Body of pancreas (tissue), 4 donors: ENCODE results near the gene F2. TPM values are rescaled to one million over a fixed set of nuclear protein-coding genes. Genes with fewer than 3 reads are reported as not detected.
"Not testable (repeated sequence)": the region's sequence is repeated elsewhere in the genome, so short reads cannot be mapped to it uniquely, and the experiment has no call there.

Experiments
- ATAC-seq: fragments of 150-250 bp; one replicate; pipeline ENCODE4 v1.9.1; 2016
- DNase-seq, 4 donors: peaks; one replicate each; pipeline ENCODE4 v3.0.0-alpha.2; 2019
- H3K27ac ChIP-seq, 4 donors: fragments of 200-600 bp; sonication (generic); 1 replicate in 3 of 4; 2 replicates in 1 of 4; pipeline versions ENCODE4 v1.5.1 to v1.6.1; 2016 to 2019; ENCODE audit warnings: mild to moderate bottlenecking in 1 of 4, mixed read lengths in 1 of 4, moderate library complexity in 1 of 4
- H3K27me3 ChIP-seq, 2 donors: fragments of 200-600 bp; sonication (generic); one replicate each; pipeline ENCODE4 v1.6.0; 2016; ENCODE audit warnings: mild to moderate bottlenecking in 1 of 2
- H3K36me3 ChIP-seq, 2 donors: fragments of 200-600 bp; sonication (generic); replicated peaks in 1 of 2; 2 replicates each; pipeline ENCODE4 v1.5.1; 2016; ENCODE audit warnings: low read depth in 2 of 2; ENCODE audit not compliant: insufficient read depth in 1 of 2
- H3K4me1 ChIP-seq: fragments of 200-600 bp; sonication (generic); one replicate; pipeline ENCODE4 v1.6.0; 2016
- H3K4me3 ChIP-seq, 2 donors: fragments of 200-600 bp; sonication (generic); 1 replicate in 1 of 2; 2 replicates in 1 of 2; pipeline ENCODE4 v1.5.1; 2016 to 2019
- H3K9me3 ChIP-seq, 3 donors: fragments of 200-600 bp; sonication (generic); 1 replicate in 2 of 3; 2 replicates in 1 of 3; pipeline ENCODE4 v1.5.1; 2016
- POLR2A ChIP-seq, 3 donors: fragments of 450-650 bp; IDR thresholded peaks; one replicate each; pipeline ENCODE4 v1.6.1; 2016; ENCODE audit warnings: antibody characterized with exemption in 3 of 3, mild to moderate bottlenecking in 2 of 3
- WGBS, 2 donors: methylation state at CpG; one replicate each; pipeline ENCODE4 v1.1.5; 2017; 5-methylcytosine and 5-hydroxymethylcytosine counted together
- intact Hi-C: fragments of 100-400 bp; cut with DNase I; formaldehyde crosslinking; loops from one replicate; pipeline ENCODE4 v1.15.1; 2023
- total RNA-seq, 2 donors: library from RNA; depleted of rRNA; stranded (reverse); fragments of >200 nt; gene quantifications; one replicate each; pipeline ENCODE4 v1.1.0, GENCODE V29; 2016
- TF ChIP-seq, protein P1 (sequence below), 7 experiments: fragments of 450-650 bp in 4 of 7; fragments of 200-600 bp in 3 of 7; sonication (generic) in 3 of 7; IDR thresholded peaks; one replicate each; pipeline ENCODE4 v1.5.1; 2016 to 2019; ENCODE audit warnings: antibody characterized with exemption in 7 of 7

Gene F2
- total RNA-seq, 2 donors from 2014 or later: not detected

DNA sequence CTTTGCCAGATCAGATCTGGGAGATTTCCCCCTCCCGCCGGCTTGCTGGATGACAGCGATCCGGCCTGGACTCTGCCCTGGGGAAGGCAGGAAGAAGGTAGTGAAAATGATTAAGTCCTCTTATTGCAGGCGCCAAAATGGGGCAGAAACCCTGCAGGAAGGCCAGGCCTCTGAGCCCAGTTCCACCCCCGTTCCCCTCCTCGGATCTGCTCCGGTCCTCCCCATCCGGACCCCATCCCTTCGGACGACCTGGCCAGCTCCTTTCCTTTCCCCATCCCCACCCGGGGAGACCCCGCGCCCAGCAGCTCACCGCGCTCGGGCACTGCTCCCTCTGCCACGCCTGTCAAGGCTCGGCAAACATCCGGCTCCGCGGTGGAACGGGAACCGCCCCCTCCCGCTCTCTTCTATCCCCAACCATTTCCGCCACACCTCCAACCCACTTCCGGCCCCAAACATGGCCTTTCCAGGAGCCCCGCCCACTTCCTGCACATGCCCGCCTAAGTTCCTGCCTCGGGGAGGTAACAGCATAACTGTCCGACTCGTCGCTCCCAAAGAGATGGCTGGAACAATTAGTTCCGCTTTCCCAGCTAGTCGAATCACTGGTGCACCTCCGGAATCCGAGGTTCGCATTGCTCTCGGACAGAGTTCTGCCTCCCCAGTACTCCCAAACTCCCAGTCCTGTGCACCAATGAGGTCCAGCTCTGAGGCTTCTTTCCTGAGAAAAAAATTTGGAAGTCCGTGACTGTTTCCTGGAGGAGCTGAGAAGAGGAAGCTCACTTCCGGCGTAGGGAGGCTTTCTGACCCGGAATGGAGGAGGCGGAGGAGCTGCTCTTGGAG lies 18.6 kb upstream of the F2 start, which contains the start of the genes ARHGAP1 and ZNF408:
Gene ARHGAP1 (minus strand): TSS at position 379 of the 837 bp plus-strand sequence. CDS start 4,512 bp downstream, outside the sequence.
Gene ZNF408 (plus strand): TSS at position 791 of the 837 bp plus-strand sequence. CDS start 17 bp downstream, at position 808.
- peak within 1 kb of the TSS; percentile 90 to 99 for H3K4me3 ChIP-seq
- intact Hi-C loops: no loop called here
- H3K4me1 ChIP-seq: peaks cover 40% of the 10 kb centered on the region
- H3K9me3 ChIP-seq: no peaks in the 10 kb centered on the region
- H3K27me3 ChIP-seq: no peaks in the 10 kb centered on the region
- WGBS, 2 donors: 0 to 1% methylated on average over 39 to 43 of the region's 44 CpGs
- H3K36me3 ChIP-seq: peaks cover 7 to 20% of the 10 kb centered on the region in 2 donors
- peak; percentile 99 for ATAC-seq
- TF ChIP-seq, protein P1, sequence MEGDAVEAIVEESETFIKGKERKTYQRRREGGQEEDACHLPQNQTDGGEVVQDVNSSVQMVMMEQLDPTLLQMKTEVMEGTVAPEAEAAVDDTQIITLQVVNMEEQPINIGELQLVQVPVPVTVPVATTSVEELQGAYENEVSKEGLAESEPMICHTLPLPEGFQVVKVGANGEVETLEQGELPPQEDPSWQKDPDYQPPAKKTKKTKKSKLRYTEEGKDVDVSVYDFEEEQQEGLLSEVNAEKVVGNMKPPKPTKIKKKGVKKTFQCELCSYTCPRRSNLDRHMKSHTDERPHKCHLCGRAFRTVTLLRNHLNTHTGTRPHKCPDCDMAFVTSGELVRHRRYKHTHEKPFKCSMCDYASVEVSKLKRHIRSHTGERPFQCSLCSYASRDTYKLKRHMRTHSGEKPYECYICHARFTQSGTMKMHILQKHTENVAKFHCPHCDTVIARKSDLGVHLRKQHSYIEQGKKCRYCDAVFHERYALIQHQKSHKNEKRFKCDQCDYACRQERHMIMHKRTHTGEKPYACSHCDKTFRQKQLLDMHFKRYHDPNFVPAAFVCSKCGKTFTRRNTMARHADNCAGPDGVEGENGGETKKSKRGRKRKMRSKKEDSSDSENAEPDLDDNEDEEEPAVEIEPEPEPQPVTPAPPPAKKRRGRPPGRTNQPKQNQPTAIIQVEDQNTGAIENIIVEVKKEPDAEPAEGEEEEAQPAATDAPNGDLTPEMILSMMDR (IDR thresholded peaks at IDR 0.05): peak in 2 of 7 experiments; percentile 2 to 7
- TF ChIP-seq POLR2A (IDR thresholded peaks at IDR 0.05): peak; percentile 71 to 93 (median 88)
- peak; percentile 99 for DNase-seq
- H3K27ac ChIP-seq: peak within 1 kb of the TSS; percentile 74 to 94 (median 92)

- TF ChIP-seq, protein P1 (IDR thresholded peaks at IDR 0.05): no peak
- no peak for TF ChIP-seq POLR2A (IDR thresholded peaks at IDR 0.05)
- no peaks in the 10 kb centered on the region for H3K9me3 ChIP-seq
- intact Hi-C loops: no loop called here
- H3K4me3 ChIP-seq: peak overlapping the region; percentile 90 to 99
- H3K4me1 ChIP-seq: peaks cover 40% of the 10 kb centered on the region
- ATAC-seq (no peak), DNase-seq (no peak)
- peaks cover 7 to 23% of the 10 kb centered on the region in 2 donors for H3K36me3 ChIP-seq
- H3K27ac ChIP-seq: peak overlapping the region; percentile 74 to 94 (median 92)
- 0 to 2% methylated on average over 16 to 29 of the region's 29 CpGs for WGBS, 2 donors
- H3K27me3 ChIP-seq: no peaks in the 10 kb centered on the region
Observed at GRCh38 chr11:46701078-46701654, 17.8 kb upstream of the F2 start.

GRCh38 chr11:46705070-46705688 lies 13.8 kb upstream of the F2 start:
- H3K36me3 ChIP-seq: peaks cover 7 to 23% of the 10 kb centered on the region in 2 donors
- DNase-seq (no peak), ATAC-seq (no peak)
- intact Hi-C loops: no loop called here
- H3K27ac ChIP-seq: no peak overlapping the region
- peaks cover 11% of the 10 kb centered on the region for H3K4me1 ChIP-seq
- no peaks in the 10 kb centered on the region for H3K9me3 ChIP-seq
- TF ChIP-seq, protein P1 (IDR thresholded peaks at IDR 0.05): no peak
- TF ChIP-seq POLR2A (IDR thresholded peaks at IDR 0.05): no peak
- H3K27me3 ChIP-seq: no peaks in the 10 kb centered on the region
- 92% methylated on average over 29 of the region's 31 CpGs; no CpG with 5 or more reads in 1 of the 2 donors for WGBS, 2 donors
- no peak overlapping the region for H3K4me3 ChIP-seq

GRCh38 chr11:46706886-46707285 lies 12.1 kb upstream of the F2 start:
- Histone ChIP-seq H3K36me3 (peaks cover 7 to 23% of the 10 kb centered on the region in 2 donors), H3K9me3 (no peaks in the 10 kb centered on the region), H3K27me3 (no peaks in the 10 kb centered on the region), H3K4me1 (peaks cover 5% of the 10 kb centered on the region), H3K27ac (no peak overlapping the region), H3K4me3 (no peak overlapping the region)
- WGBS, 2 donors: 82 to 88% methylated on average over 4 to 7 of the region's 7 CpGs
- intact Hi-C loops: no loop called here
- TF ChIP-seq, protein P1 (IDR thresholded peaks at IDR 0.05): no peak
- no peak for TF ChIP-seq POLR2A (IDR thresholded peaks at IDR 0.05)
- DNase-seq: no peak
- ATAC-seq: no peak

DNA sequence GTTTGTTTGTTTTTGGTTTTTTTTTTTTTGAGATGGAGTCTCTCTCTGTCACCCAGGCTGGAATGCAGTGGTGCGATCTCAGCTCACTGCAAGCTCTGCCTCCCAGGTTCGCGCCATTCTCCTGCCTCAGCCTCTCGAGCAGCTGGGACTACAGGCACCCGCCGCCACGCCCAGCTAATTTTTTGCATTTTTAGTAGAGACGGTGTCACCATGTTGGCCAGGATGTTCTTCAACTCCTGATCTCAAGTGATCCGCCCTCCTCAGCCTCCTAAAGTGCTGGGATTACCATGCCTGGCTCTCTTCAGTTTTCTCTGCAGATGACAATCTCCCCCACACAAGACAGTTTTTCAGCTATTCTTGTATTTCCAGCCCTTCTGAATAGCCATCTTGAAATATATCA lies 9.7 kb upstream of the F2 start:
- H3K4me3 ChIP-seq, H3K9me3 ChIP-seq, H3K27ac ChIP-seq, H3K4me1 ChIP-seq, intact Hi-C loops, ATAC-seq, H3K27me3 ChIP-seq, DNase-seq: not testable (repeated sequence)
- WGBS, 2 donors: 87 to 88% methylated on average over 9 of the region's 9 CpGs
- peaks cover 5 to 17% of the 10 kb centered on the region in 2 donors for H3K36me3 ChIP-seq
